Mesenchymal stem cell (in vitro differentiated cells and primary cell): ENCODE data around the gene NRP2.
A peak's percentile ranks its signal among the peaks of the same experiment; 100 is the strongest.

Experiments used
- DNase-seq: peaks from one replicate; pipeline ENCODE4 v3.0.0-alpha.2; 2013
- H2AFZ ChIP-seq: one replicate; pipeline ENCODE4 v1.6.1; 2013; ENCODE audit warnings: low read depth, mild to moderate bottlenecking, control low read depth, inconsistent platforms, low read length, moderate library complexity
- H2AK5ac ChIP-seq: 2 replicates; pipeline ENCODE4 v1.6.1; 2013; ENCODE audit warnings: low read length, moderate library complexity, mild to moderate bottlenecking, inconsistent platforms; ENCODE audit not compliant: severe bottlenecking
- H2BK120ac ChIP-seq: one replicate; pipeline ENCODE4 v1.6.1; 2013; ENCODE audit warnings: low read depth, mild to moderate bottlenecking, inconsistent platforms, low read length, moderate library complexity
- H2BK12ac ChIP-seq, 2 experiments: one replicate each; pipeline ENCODE4 v1.6.1; 2013; ENCODE audit warnings: inconsistent platforms in 2 of 2, low read length in 2 of 2, mild to moderate bottlenecking in 2 of 2, moderate library complexity in 2 of 2, control low read depth in 1 of 2
- H2BK15ac ChIP-seq: one replicate; pipeline ENCODE4 v1.6.1; 2013; ENCODE audit warnings: mild to moderate bottlenecking, low read depth, inconsistent platforms; ENCODE audit not compliant: poor library complexity, severe bottlenecking
- H2BK5ac ChIP-seq: 2 replicates; pipeline ENCODE4 v1.6.1; 2013; ENCODE audit warnings: low read depth, mild to moderate bottlenecking, low read length, control low read depth, inconsistent platforms; ENCODE audit not compliant: poor library complexity, severe bottlenecking
- H3K14ac ChIP-seq, 2 experiments: one replicate each; pipeline ENCODE4 v1.6.1; 2013; ENCODE audit warnings: inconsistent platforms in 2 of 2, low read length in 2 of 2, control low read depth in 1 of 2, mild to moderate bottlenecking in 1 of 2, moderate library complexity in 1 of 2
- H3K18ac ChIP-seq, 2 experiments: one replicate each; pipeline ENCODE4 v1.6.1; 2013; ENCODE audit warnings: inconsistent platforms in 2 of 2, low read length in 2 of 2, control low read depth in 1 of 2, low read depth in 1 of 2, mild to moderate bottlenecking in 1 of 2
- H3K23ac ChIP-seq, 2 experiments: one replicate each; pipeline ENCODE4 v1.6.1; 2013; ENCODE audit warnings: inconsistent platforms in 2 of 2, low read length in 2 of 2, mild to moderate bottlenecking in 2 of 2, moderate library complexity in 2 of 2, control low read depth in 1 of 2
- H3K27ac ChIP-seq: 2 replicates; pipeline ENCODE4 v1.5.1; 2013; ENCODE audit warnings: mild to moderate bottlenecking, moderate library complexity, low read length, control low read depth, inconsistent platforms; ENCODE audit not compliant: poor library complexity, severe bottlenecking
- H3K27me3 ChIP-seq, 2 experiments: 2 replicates each; pipeline versions ENCODE4 v1.6.1 to v1.7.0; 2013; ENCODE audit warnings: low read length in 2 of 2, mild to moderate bottlenecking in 2 of 2, moderate library complexity in 2 of 2, control low read depth in 1 of 2, inconsistent platforms in 1 of 2; ENCODE audit not compliant: control insufficient read depth in 1 of 2, insufficient read depth in 1 of 2
- H3K36me3 ChIP-seq, 2 experiments: 2 replicates each; pipeline versions ENCODE4 v1.6.1 to v1.7.0; 2013; ENCODE audit warnings: low read length in 2 of 2, control low read depth in 1 of 2, inconsistent platforms in 1 of 2, low read depth in 1 of 2, mild to moderate bottlenecking in 1 of 2; ENCODE audit not compliant: insufficient read depth in 2 of 2, control insufficient read depth in 1 of 2
- H3K4ac ChIP-seq, 2 experiments: one replicate each; pipeline ENCODE4 v1.6.1; 2013; ENCODE audit warnings: inconsistent platforms in 2 of 2, low read length in 2 of 2, mild to moderate bottlenecking in 2 of 2, moderate library complexity in 2 of 2, control low read depth in 1 of 2, low read depth in 1 of 2
- H3K4me1 ChIP-seq: 2 replicates; pipeline ENCODE4 v1.6.1; 2013; ENCODE audit warnings: low read depth, low read length, control low read depth; ENCODE audit not compliant: control insufficient read depth, insufficient read depth
- H3K4me2 ChIP-seq: 2 replicates; pipeline ENCODE4 v1.6.1; 2013; ENCODE audit warnings: low read length, mild to moderate bottlenecking, inconsistent platforms; ENCODE audit not compliant: poor library complexity, severe bottlenecking
- H3K4me3 ChIP-seq, 2 experiments: 2 replicates each; pipeline versions ENCODE4 v1.5.1 to v1.7.0; 2013; ENCODE audit warnings: low read length in 2 of 2, mild to moderate bottlenecking in 2 of 2, control low read depth in 1 of 2, low read depth in 1 of 2; ENCODE audit not compliant: insufficient read depth in 1 of 2
- H3K79me1 ChIP-seq: replicated peaks from 2 replicates; pipeline ENCODE4 v1.6.1; 2013; ENCODE audit warnings: mild to moderate bottlenecking, control low read depth, low read length, inconsistent platforms; ENCODE audit not compliant: poor library complexity, severe bottlenecking
- H3K9ac ChIP-seq: 2 replicates; pipeline ENCODE4 v1.7.0; 2013; ENCODE audit warnings: mild to moderate bottlenecking, low read length, moderate library complexity
- H3K9me3 ChIP-seq: 2 replicates; pipeline ENCODE4 v1.7.0; 2013; ENCODE audit warnings: mild to moderate bottlenecking, low read length; ENCODE audit not compliant: control insufficient read depth
- H4K8ac ChIP-seq: one replicate; pipeline ENCODE4 v1.6.1; 2013; ENCODE audit warnings: inconsistent platforms, mild to moderate bottlenecking, low read length, moderate library complexity
- H4K91ac ChIP-seq: one replicate; pipeline ENCODE4 v1.6.1; 2013; ENCODE audit warnings: mild to moderate bottlenecking, low read length, inconsistent platforms
- WGBS: methylation state at CpG from one replicate; pipeline ENCODE4 v1.1.7; 2013; ENCODE audit warnings: mixed read lengths; 5-methylcytosine and 5-hydroxymethylcytosine counted together

The NRP2 gene

DNA sequence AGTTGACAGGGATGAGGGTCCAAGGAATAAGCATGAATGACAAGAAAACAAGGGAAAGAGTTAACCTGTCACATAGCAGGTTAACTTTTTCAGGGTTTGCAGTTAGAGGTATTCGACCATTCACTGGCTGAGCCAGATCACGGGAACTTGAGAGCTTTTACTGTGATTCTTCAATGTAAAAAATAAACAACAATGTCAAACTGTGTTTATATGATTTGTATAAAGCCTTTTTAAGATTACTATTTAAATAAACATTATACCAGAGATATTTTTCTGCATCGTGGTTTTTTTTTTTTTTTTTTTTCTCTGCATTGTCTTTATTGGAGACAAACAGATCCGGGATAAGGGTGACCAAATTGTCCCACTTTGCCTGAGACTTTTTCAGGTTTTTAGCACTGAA, 115.6 kb downstream of the NRP2 start:
- Histone ChIP-seq H2AK5ac (no peak overlapping the region), H2AFZ (no peak overlapping the region), H2BK15ac (no peak overlapping the region), H4K8ac (no peak overlapping the region), H2BK120ac (no peak overlapping the region), H3K79me1 (no peaks in the 10 kb centered on the region), H2BK12ac (no peak overlapping the region), H3K18ac (no peak overlapping the region), H2BK5ac (no peak overlapping the region), H3K4me2 (no peak overlapping the region), H3K4me3 (no peak overlapping the region), H3K27me3 (no peaks in the 10 kb centered on the region), H3K9me3 (peaks cover 9% of the 10 kb centered on the region), H4K91ac (no peak overlapping the region), H3K36me3 (peaks cover 17 to 22% of the 10 kb centered on the region in 2 experiments), H3K23ac (no peak overlapping the region), H3K27ac (no peak overlapping the region), H3K14ac (no peak overlapping the region), H3K4ac (no peak overlapping the region), H3K9ac (no peak overlapping the region), H3K4me1 (no peaks in the 10 kb centered on the region)
- WGBS, result 100% methylated on average over 1 of the region's 4 CpGs
- no peak for DNase-seq

DNA sequence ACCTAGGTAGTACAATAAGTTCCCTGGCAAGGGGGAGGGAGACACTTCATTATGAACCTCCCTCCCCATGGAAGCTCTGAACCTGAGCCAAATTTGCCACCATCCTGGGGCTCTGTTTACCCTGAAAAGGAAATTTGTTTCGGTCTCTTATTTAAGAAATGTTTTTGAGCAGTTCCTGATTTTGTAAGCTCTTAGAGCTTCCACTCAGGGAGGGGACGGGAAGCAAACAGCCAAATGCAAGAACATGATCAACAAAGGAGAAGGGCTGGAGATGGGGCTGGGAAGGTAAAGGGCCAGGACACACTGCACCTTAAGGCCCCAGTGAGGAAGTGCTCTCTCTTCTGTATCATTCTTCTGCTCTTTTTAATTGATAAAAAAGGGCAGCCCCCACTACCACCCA, 117.9 kb downstream of the NRP2 start:
- Histone ChIP-seq H3K23ac (no peak overlapping the region), H2AFZ (no peak overlapping the region), H2BK12ac (no peak overlapping the region), H4K8ac (no peak overlapping the region), H3K79me1 (no peaks in the 10 kb centered on the region), H3K9me3 (peaks cover 9% of the 10 kb centered on the region), H2BK5ac (no peak overlapping the region), H3K27me3 (peaks cover 0 to 5% of the 10 kb centered on the region in 2 experiments), H2BK120ac (no peak overlapping the region), H3K36me3 (peaks cover 6 to 13% of the 10 kb centered on the region in 2 experiments), H3K14ac (no peak overlapping the region), H2AK5ac (no peak overlapping the region), H3K4me2 (no peak overlapping the region), H3K18ac (no peak overlapping the region), H3K9ac (no peak overlapping the region), H3K4me1 (peaks cover 5% of the 10 kb centered on the region), H3K4me3 (no peak overlapping the region), H3K27ac (no peak overlapping the region), H3K4ac (no peak overlapping the region), H2BK15ac (no peak overlapping the region), H4K91ac (no peak overlapping the region)
- DNase-seq, result no peak
- 93% methylated on average over 2 of the region's 2 CpGs for WGBS

- Histone ChIP-seq H3K27me3 (peaks cover 0 to 9% of the 10 kb centered on the region in 2 experiments), H3K9ac (no peak overlapping the region), H3K4me1 (peaks cover 10% of the 10 kb centered on the region), H3K18ac (peak overlapping the region; percentile 83 to 90), H3K4me3 (no peak overlapping the region), H4K8ac (no peak overlapping the region), H2AFZ (no peak overlapping the region), H2BK12ac (no peak overlapping the region), H3K23ac (no peak overlapping the region), H2BK5ac (no peak overlapping the region), H3K9me3 (peaks cover 9% of the 10 kb centered on the region), H2AK5ac (no peak overlapping the region), H3K14ac (no peak overlapping the region), H3K79me1 (no peaks in the 10 kb centered on the region), H3K27ac (no peak overlapping the region), H2BK15ac (no peak overlapping the region), H2BK120ac (no peak overlapping the region), H3K4me2 (no peak overlapping the region), H3K36me3 (peaks cover 6 to 9% of the 10 kb centered on the region in 2 experiments), H3K4ac (no peak overlapping the region), H4K91ac (peak overlapping the region; percentile 91)
- WGBS, result 6% methylated on average over 2 of the region's 3 CpGs
- peak; percentile 96 for DNase-seq
Observed at GRCh38 chr2:205800773-205801172, 118.5 kb downstream of the NRP2 start.

DNA sequence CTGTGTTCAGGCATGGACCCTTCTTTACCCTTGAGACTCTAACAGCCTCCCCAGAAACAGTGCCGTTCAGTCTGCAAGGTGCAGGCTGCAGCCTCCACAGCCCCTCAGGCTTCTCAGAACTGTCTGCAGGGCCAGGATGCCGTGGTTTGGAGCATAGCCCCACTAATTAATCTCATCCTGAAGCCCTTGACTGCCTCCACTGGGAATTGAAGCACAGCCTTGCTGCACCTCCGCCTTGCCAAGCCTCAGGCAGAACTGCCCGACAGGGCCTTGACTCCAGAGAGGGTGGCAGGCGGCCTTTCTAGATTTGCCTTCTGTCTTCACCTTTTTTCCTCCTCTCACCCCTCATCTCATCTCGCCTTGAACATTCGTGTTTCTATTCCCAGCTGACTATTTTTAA, 119.8 kb downstream of the NRP2 start:
- Histone ChIP-seq H3K4me2 (no peak overlapping the region), H3K4me3 (no peak overlapping the region), H3K14ac (no peak overlapping the region), H3K4ac (peak overlapping the region in 1 of 2 experiments; percentile 79), H3K9ac (no peak overlapping the region), H2BK5ac (no peak overlapping the region), H2BK120ac (peak overlapping the region; percentile 11), H2AFZ (no peak overlapping the region), H3K27me3 (peaks cover 0 to 10% of the 10 kb centered on the region in 2 experiments), H3K18ac (peak overlapping the region; percentile 75 to 76), H2BK15ac (no peak overlapping the region), H3K23ac (no peak overlapping the region), H3K27ac (no peak overlapping the region), H4K91ac (peak overlapping the region; percentile 97), H2BK12ac (peak overlapping the region; percentile 59 to 95), H3K4me1 (peaks cover 14% of the 10 kb centered on the region), H2AK5ac (no peak overlapping the region), H4K8ac (peak overlapping the region; percentile 59), H3K9me3 (peaks cover 9% of the 10 kb centered on the region), H3K36me3 (peaks cover 0 to 3% of the 10 kb centered on the region in 2 experiments), H3K79me1 (no peaks in the 10 kb centered on the region)
- DNase-seq, result no peak
- WGBS, result 82% methylated on average over 7 of the region's 7 CpGs
